Keratinocyte (primary cell): ENCODE measurements around the gene UBFD1. TPM values are rescaled to one million over a fixed set of nuclear protein-coding genes. Genes with fewer than 3 reads are reported as not detected.

ENCODE experiments used
- DNase-seq: peaks from one replicate; pipeline ENCODE4 v3.0.0-alpha.2; 2011; ENCODE audit warnings: low read depth, missing footprints, low spot score
- FAIRE-seq: peaks from 2 replicates; lab custom pipeline; 2011; peaks lifted over from hg19 to GRCh38; lab: Jason Lieb, UNC
- H2AFZ ChIP-seq: 2 replicates; pipeline ENCODE4 v1.6.0; 2012; ENCODE audit warnings: low read length, control low read depth, inconsistent platforms; ENCODE audit not compliant: control insufficient read depth
- H3K27ac ChIP-seq: 2 replicates; pipeline ENCODE4 v1.5.1; 2011; ENCODE audit warnings: low read length; ENCODE audit not compliant: control insufficient read depth, insufficient read depth
- H3K27me3 ChIP-seq: 3 replicates; pipeline ENCODE4 v1.6.0; 2011; ENCODE audit warnings: low read length; ENCODE audit not compliant: control insufficient read depth, insufficient read depth; ENCODE audit errors: extremely low read depth
- H3K36me3 ChIP-seq, 2 experiments: 2 replicates in 1 of 2; 3 replicates in 1 of 2; pipeline ENCODE4 v1.5.1; 2011; ENCODE audit warnings: low read length in 2 of 2, mild to moderate bottlenecking in 1 of 2; ENCODE audit not compliant: control insufficient read depth in 2 of 2, insufficient read depth in 2 of 2; ENCODE audit errors: extremely low read depth in 1 of 2
- H3K4me1 ChIP-seq: 3 replicates; pipeline ENCODE4 v1.5.1; 2011; ENCODE audit warnings: low read length; ENCODE audit not compliant: control insufficient read depth, insufficient read depth; ENCODE audit errors: extremely low read depth
- H3K4me2 ChIP-seq: 3 replicates; pipeline ENCODE4 v1.6.0; 2011; ENCODE audit warnings: low read depth, low read length; ENCODE audit not compliant: control insufficient read depth, insufficient read depth; ENCODE audit errors: extremely low read depth
- H3K4me3 ChIP-seq, 3 experiments: fragments of 200-600 bp in 1 of 3; sonication (generic) in 1 of 3; 2 replicates in 2 of 3; 3 replicates in 1 of 3; pipeline ENCODE4 v1.5.1; 2011 to 2016; ENCODE audit warnings: low read length in 3 of 3, mild to moderate bottlenecking in 3 of 3, control low read depth in 2 of 3, inconsistent platforms in 1 of 3, low read depth in 1 of 3, mixed read lengths in 1 of 3, mixed run types in 1 of 3, moderate library complexity in 1 of 3; ENCODE audit not compliant: control insufficient read depth in 2 of 3, insufficient read depth in 2 of 3; ENCODE audit errors: extremely low read depth in 1 of 3
- H3K79me2 ChIP-seq: 2 replicates; pipeline ENCODE4 v1.6.0; 2012; ENCODE audit warnings: low read length; ENCODE audit not compliant: control insufficient read depth, insufficient read depth
- H3K9ac ChIP-seq: 3 replicates; pipeline ENCODE4 v1.6.0; 2011; ENCODE audit warnings: low read length; ENCODE audit not compliant: control insufficient read depth, insufficient read depth; ENCODE audit errors: extremely low read depth
- H3K9me1 ChIP-seq: 3 replicates; pipeline ENCODE4 v1.6.0; 2011; ENCODE audit warnings: low read length; ENCODE audit not compliant: control insufficient read depth, insufficient read depth; ENCODE audit errors: extremely low read depth
- H3K9me3 ChIP-seq: 2 replicates; pipeline ENCODE4 v1.5.1; 2012; ENCODE audit warnings: low read depth, low read length; ENCODE audit not compliant: control insufficient read depth
- H4K20me1 ChIP-seq: 3 replicates; pipeline ENCODE4 v1.6.0; 2011; ENCODE audit warnings: low read length; ENCODE audit not compliant: control insufficient read depth, insufficient read depth; ENCODE audit errors: extremely low read depth
- CTCF ChIP-seq, 3 experiments: IDR thresholded peaks in 1 of 3; conservative IDR thresholded peaks in 1 of 3; optimal IDR thresholded peaks in 1 of 3; 2 replicates in 2 of 3; 3 replicates in 1 of 3; pipeline versions ENCODE3 to v1.5.1; 2011; ENCODE audit warnings: low read length in 3 of 3, mild to moderate bottlenecking in 3 of 3, moderate library complexity in 2 of 3, control low read depth in 1 of 3, inconsistent platforms in 1 of 3; ENCODE audit not compliant: insufficient read depth in 2 of 3; ENCODE audit errors: extremely low read depth in 1 of 3
- EZH2 ChIP-seq: IDR thresholded peaks from one replicate; pipeline ENCODE4 v1.6.1; 2012; ENCODE audit warnings: inconsistent platforms, mild to moderate bottlenecking, low read length, moderate library complexity
- dilution Hi-C: fragments of 300-500 bp; cut with MboI; formaldehyde crosslinking; loops from one replicate; pipeline ENCODE4 v1.7.0; 2020; ENCODE audit warnings: low sequenced_read_pairs; ENCODE audit not compliant: extremely low pct_ligation_motif_present
- polyA plus RNA-seq, 5 experiments: library from polyadenylated mRNA; depleted of rRNA in 3 of 5; stranded (reverse) in 3 of 5; stranded (forward) in 1 of 5; unstranded in 1 of 5; fragments of >200 nt; gene quantifications; 1 replicate in 1 of 5; 2 replicates in 3 of 5; 3 replicates in 1 of 5; pipeline versions ENCODE4 v1.2.1 to v1.2.3, GENCODE V29; 2011 to 2012; ENCODE audit warnings: missing spikeins in 2 of 5, low read depth in 1 of 5, low replicate concordance in 1 of 5

UBFD1 gene
- polyA plus RNA-seq, 1 donor (not counting 4 experiments of a cell fraction or from before 2014, with no cell fraction given): 36.3 TPM

GRCh38 chr16:23567602-23568001, 10.1 kb downstream of the UBFD1 start:
- Histone ChIP-seq H3K27ac (no peak overlapping the region), H3K79me2 (no peaks in the 10 kb centered on the region), H2AFZ (no peak overlapping the region), H3K4me3 (no peak overlapping the region), H3K9me1 (no peaks in the 10 kb centered on the region), H3K36me3 (peaks cover 45 to 51% of the 10 kb centered on the region in 2 experiments), H4K20me1 (no peaks in the 10 kb centered on the region), H3K4me1 (no peaks in the 10 kb centered on the region), H3K27me3 (no peaks in the 10 kb centered on the region), H3K9me3 (no peaks in the 10 kb centered on the region), H3K9ac (no peak overlapping the region), H3K4me2 (no peak overlapping the region)
- DNase-seq: no peak
- TF ChIP-seq EZH2: no peak
- no peak for TF ChIP-seq CTCF (optimal IDR thresholded peaks at IDR 0.05 in 1 of 3, IDR thresholded peaks at IDR 0.05 in 1 of 3, conservative IDR thresholded peaks at IDR 0.05 in 1 of 3; ENCODE audit: extremely low read depth in 1 of 3, insufficient read depth in 2 of 3, low read length in 3 of 3)
- no peak for FAIRE-seq
- dilution Hi-C loops: no loop called here

- H3K9me3 ChIP-seq: no peaks in the 10 kb centered on the region
- no peaks in the 10 kb centered on the region for H3K9me1 ChIP-seq
- H3K4me2 ChIP-seq: no peak overlapping the region
- H3K27me3 ChIP-seq: no peaks in the 10 kb centered on the region
- FAIRE-seq (no peak), DNase-seq (no peak)
- H3K36me3 ChIP-seq: peaks cover 30 to 32% of the 10 kb centered on the region in 2 experiments
- H4K20me1 ChIP-seq: no peaks in the 10 kb centered on the region
- TF ChIP-seq EZH2: no peak
- no peak for TF ChIP-seq CTCF (optimal IDR thresholded peaks at IDR 0.05 in 1 of 3, IDR thresholded peaks at IDR 0.05 in 1 of 3, conservative IDR thresholded peaks at IDR 0.05 in 1 of 3; ENCODE audit: extremely low read depth in 1 of 3, insufficient read depth in 2 of 3, low read length in 3 of 3)
- H2AFZ ChIP-seq: no peak overlapping the region
- no peak overlapping the region for H3K27ac ChIP-seq
- H3K4me1 ChIP-seq: no peaks in the 10 kb centered on the region
- no peak overlapping the region for H3K4me3 ChIP-seq
- H3K9ac ChIP-seq: no peak overlapping the region
- dilution Hi-C loops: no loop called here
- no peaks in the 10 kb centered on the region for H3K79me2 ChIP-seq
Observed at GRCh38 chr16:23570992-23571632, 13.6 kb downstream of the UBFD1 start.
